ENCODE data around the gene GALNT9.

The GALNT9 gene

DNA sequence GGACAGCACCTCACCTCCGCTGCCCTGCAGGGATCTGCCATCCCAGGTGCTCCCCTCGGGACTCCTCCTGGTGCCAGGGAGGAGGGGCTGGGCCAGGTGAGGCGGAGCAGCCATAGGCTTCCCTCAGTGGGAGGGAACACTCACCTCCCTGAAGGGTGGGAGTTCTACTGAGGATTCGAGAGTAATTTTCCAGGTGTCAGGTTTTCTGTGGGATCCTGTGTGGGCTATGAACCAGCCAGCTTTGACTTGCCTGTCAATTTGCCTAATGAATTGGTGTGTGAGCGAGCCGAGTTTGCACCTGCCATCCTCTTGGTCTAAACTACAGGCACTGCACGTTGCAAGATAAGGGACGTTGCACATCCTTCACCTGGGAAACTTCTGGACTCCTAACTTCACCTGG lies 134.8 kb downstream of the GALNT9 start:
- DNase-seq (ENCODE audit: extremely low spot score, insufficient read length, low read depth) (no peak), FAIRE-seq (no peak)

- FAIRE-seq (no peak), DNase-seq (ENCODE audit: extremely low spot score, insufficient read length, low read depth) (no peak)
Observed at GRCh38 chr12:132194056-132194455, 135.3 kb downstream of the GALNT9 start.

DNA sequence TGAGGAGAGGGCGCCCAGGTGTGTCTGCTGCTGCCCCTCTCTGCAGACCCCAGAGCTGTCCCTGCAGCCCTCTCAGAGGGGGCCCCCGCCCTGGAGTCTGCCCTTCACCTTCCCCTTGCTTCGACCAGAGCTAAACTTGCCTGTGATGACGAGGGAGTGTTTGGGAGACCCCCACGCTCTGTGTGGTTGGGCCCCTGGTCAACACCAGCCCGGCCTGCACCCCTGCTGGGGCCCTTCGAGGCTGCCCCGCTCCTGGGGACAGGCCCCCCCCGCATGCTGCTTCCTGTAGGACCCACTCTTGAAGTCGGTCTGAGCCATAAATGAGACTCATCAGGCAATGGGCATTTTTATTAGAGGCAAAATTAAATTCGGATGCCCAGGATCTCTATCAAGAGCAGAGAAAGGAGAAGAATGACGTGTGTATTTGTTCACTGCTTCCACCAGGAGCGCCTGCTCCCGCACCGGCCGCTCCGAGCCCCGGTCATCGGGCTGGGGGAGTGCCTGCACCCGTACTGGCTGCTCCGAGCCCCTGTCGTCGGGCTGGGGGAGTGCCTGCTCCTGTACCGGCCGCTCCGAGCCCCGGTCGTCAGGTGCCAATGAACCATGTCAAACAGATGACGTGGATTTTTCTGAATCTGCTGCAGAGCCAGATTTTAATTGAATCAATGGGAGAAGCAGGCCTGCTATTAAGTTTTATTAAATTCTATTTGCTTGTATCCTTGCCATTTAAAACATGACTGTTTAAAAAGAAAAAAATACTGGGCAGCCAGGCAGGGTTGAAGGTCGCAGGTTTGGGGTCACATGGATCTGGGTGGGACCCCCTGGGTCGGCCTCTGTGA lies 137.5 kb downstream of the GALNT9 start:
- no peak for DNase-seq (ENCODE audit: extremely low spot score, insufficient read length, low read depth)
- FAIRE-seq, result no peak

DNA sequence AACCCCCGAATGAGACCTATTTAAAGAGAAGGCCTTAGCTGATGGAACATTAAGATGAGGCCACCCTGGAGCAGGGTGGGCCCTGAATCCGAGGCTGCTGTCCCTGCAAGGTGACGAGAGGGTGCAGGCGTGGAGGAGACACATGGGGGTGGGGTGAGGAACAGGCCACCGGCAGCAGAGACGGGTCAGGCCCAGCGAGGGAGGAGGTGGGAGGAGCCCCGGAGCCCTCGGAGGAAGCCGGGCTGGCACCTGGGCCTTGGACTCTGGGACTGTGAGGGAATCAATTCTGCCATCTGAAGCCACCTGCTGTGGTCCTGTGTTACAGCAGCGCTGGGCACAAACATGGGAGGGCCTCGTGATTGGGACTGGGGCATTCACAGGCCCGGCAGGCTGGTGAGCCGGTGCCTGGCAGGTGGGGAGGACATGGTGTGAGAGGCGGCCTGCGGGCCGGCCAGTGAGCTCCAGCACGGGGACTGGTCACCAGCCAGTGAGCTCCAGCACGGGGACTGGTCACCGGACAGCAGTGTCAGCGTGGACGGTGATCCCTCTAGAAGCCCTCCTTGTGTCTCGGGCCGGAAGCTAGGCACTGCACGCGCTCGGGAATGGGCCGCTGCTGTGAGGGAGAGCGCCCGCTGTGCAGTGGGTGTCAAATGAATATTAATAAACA lies 138.4 kb downstream of the GALNT9 start:
- FAIRE-seq (no peak), DNase-seq (ENCODE audit: extremely low spot score, insufficient read length, low read depth) (no peak)

DNA sequence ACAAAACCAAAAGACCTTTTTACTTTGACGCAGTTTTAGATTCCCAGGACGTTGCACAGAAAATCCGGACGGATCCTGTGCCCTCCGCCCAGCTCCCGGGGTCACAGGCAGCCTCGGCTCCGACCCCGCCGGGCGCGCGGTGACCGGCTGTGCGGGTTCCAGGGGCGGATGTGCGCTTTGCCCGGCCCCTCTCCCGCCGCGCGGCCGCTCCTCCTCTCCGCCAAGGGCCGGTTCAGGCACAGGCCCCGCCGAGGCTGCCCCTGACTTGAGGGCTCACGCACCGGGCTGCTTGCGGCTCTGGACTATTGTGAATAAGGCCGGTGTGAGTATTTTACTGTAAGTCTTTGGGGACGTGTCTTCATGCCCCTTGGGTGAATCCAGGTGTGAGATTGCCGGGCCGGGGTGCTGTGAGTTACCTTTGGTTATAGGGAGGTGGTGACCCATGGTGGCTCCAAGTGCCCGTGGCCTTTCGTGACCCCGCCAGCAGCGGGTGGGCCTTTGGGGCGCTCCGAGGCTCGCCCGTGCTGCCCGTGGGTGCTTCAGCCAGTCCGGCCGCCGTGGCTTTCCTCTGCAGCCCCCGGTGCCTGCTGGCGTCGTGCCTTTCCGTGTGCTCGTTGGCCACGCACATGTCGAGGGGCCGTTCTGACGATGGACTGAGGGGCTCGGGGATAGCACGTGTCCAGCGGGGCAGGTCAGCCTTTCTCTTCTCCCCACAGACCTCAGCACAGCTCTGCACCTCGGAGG lies 139.2 kb downstream of the GALNT9 start:
- FAIRE-seq (no peak), DNase-seq (ENCODE audit: extremely low spot score, insufficient read length, low read depth) (no peak)

DNA sequence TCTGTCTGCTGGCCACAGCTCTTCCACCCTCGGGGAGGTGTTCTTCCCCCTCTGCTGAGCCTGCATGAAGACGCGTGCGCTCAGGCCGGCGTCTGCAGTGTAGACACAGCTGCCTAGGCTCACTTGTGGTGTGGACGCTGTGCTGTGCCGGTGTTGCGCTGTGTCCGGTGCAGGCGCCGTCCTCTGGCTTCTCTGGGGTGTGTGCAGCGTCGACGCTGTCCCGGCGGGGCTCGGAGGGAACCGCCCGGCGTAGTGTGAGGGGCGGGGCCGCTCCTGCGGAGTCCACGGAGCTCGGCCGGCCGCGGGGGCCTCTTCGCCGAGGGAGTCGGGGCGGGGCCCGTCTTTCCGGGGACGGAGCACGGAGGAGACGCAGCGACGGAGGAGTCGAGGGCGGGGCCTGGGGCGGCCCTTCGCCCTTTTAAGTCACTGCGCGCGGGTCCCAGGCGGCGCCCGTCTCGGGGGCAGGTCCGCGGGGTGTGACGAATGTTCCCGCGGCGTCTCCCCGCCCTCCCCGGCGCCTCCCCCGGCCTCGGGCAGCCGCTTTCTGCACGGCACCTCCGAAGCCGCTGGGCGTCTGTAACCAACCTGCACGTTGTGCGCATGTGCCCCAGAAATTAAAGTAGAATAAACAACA lies 139.9 kb downstream of the GALNT9 start:
- DNase-seq (ENCODE audit: extremely low spot score, insufficient read length, low read depth), result peak; percentile 92
- FAIRE-seq, result peak; percentile 90

GRCh38 chr12:132188916-132189325 lies 140.5 kb downstream of the GALNT9 start:
- no peak for DNase-seq (ENCODE audit: extremely low spot score, insufficient read length, low read depth)
- no peak for FAIRE-seq

DNA sequence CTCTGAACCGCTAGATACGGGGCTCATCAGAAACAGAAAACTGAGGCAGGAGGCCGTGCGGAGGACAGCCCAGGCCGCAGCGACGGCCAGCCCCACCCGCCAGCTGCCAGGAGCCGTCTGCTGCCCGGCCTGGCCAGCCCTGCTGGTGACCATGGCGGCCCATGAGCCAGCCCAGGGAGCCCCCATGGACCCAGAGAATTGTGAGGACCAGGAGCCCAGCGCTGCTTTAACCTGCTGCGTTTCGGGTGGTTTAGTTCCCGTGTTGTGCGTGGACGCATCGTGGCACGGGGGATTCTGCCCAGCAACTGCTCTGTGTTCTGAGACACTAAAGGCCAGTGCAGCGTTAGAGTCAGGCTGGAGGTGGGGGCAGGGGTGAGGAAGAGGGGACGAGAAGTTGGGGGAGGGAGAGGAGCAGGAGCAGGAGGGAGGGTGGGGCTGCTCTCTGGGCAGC lies 140.9 kb downstream of the GALNT9 start:
- no peak for FAIRE-seq
- DNase-seq (ENCODE audit: extremely low spot score, insufficient read length, low read depth), result no peak

DNA sequence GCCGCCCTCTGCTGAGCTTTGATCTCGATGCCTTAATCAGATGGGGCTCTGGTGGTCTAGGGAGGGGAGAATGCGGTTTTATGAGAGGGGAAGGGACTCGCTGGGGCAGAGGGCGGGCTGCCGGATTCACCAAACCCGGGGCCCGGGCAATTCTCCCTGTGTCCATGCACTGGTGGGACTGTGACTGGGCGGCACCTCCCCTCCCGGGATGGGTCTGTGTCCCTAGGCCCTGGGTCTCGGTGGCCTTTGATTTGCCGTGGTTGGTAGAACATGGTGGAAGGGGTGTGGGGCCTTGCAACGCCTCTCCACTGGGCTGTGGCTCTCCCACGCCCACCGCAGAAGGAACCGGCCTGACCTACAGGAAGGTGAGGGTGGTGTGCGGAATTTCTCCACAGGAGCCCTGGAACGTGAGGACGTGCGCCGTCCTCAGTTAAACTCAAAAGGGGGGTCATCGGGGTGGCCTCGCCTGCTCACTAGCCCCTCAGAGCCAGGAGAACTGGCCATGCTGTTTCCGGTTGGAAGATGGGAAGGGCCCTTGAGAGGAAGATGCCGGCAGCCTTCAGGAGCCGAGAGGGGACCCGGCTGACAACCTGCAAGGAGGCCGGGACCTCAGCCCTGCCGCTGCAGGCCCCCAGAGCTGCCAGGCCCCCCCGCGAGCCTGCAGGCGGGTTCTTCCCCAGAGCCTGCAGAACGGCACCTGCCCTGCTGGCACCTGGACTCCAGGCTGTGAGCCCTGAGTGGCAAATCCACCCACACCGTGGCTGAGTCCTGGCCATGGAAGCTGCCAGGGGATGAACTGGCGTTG lies 141.5 kb downstream of the GALNT9 start:
- DNase-seq (ENCODE audit: extremely low spot score, insufficient read length, low read depth), result no peak
- FAIRE-seq, result no peak

DNA sequence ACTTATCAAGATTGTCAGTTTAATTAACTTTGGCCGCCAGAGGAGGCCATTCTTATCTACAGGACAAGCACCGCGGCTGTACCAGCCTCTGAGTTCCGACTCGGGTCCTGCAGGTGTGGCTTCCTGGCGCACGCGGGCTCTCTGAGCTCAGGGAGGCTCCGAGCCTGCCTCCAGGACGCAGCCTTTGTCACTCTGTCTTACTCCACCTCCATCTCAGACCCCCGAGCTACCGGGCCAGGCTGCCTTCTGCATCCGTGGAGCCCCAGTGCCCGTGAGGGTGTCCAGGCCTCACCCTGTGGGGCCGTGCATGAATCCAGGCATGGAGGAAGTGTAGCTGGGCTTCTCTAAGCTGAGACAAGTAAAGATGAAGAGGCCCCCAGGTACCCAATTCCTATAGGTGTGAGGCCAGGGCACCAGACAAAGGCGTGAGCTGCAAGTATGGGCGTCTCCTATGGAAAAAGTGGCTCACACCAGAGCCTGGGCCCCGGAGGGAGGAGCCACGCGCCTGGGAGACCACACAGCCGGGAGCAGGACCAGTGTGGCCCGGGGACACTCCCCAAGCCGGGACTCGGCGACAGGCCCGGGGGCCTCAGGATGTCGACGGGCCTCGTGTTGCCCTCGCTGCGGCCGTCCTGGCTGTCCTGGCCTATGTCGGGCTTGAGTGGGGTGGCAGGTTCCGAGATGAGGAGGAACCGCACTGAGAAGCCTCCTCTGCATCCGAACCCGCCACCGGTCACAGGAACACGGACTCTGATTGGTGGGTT lies 142.3 kb downstream of the GALNT9 start:
- no peak for DNase-seq (ENCODE audit: extremely low spot score, insufficient read length, low read depth)
- FAIRE-seq, result no peak

GRCh38 chr12:132186208-132186856 lies 143.1 kb downstream of the GALNT9 start:
- FAIRE-seq, result no peak
- no peak for DNase-seq (ENCODE audit: extremely low spot score, insufficient read length, low read depth)

GRCh38 chr12:132185705-132186104 lies 143.7 kb downstream of the GALNT9 start:
- FAIRE-seq, result no peak
- DNase-seq (ENCODE audit: extremely low spot score, insufficient read length, low read depth), result no peak

DNA sequence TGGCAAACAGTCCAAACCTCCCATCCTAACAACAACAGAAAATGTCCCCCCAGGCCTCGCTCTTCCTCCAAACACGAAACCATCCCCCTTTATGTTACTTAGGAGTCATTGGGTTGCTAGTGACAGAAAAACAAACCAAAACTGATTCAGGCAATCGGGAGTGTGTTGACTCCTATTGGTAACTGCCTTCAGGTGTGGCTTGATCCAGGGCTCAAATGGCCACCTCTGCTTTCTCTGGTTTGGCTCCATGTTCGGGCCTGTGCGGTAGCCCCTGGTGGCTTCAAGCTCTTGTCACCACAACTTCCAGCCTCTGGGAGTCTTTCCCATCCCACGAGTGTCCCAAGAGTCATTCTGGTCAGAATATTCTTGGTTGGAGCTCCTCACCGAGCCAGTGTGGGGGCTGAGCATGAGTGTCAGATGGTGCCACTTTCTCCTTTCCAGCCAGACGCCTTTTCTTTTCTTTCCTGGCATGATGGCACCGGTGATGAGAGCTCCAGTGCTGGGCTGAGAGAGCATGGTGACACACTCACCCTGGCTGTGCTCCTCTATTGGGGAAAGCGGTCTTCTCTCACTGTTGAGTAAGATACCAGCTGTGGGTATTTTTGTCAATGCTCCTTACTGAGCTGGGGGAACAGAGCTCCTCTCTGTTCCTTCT lies 146.6 kb downstream of the GALNT9 start:
- DNase-seq (ENCODE audit: extremely low spot score, insufficient read length, low read depth) (no peak), FAIRE-seq (no peak)

DNA sequence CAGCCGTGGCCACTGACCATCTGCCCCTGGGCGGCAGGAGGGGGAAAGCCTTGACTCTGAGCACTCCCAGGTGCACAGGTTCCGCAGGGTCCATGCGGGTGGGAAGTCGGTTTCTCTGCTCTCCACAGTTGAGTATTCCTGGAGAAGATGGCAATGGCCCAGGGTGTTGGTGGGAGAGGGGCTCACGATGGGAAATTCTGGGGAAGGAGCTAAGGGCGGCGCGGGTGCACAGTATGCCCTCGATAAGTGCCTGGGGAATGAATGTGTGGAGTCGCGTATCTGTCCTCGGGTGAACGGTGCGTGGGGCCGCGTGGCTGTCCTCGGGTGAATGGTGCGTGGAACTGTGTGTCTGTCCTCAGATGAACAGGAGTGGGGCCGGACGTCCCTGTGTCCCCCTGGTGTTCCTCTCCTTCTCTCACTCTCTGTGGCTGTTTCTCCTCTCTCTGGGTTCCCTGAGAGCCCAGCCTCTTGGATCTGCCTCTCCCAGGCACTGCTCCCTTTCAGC lies 147.1 kb downstream of the GALNT9 start:
- no peak for FAIRE-seq
- DNase-seq (ENCODE audit: extremely low spot score, insufficient read length, low read depth), result no peak

- no peak for FAIRE-seq
- no peak for DNase-seq (ENCODE audit: extremely low spot score, insufficient read length, low read depth)
Observed at GRCh38 chr12:132181570-132182200, 147.7 kb downstream of the GALNT9 start.

DNA sequence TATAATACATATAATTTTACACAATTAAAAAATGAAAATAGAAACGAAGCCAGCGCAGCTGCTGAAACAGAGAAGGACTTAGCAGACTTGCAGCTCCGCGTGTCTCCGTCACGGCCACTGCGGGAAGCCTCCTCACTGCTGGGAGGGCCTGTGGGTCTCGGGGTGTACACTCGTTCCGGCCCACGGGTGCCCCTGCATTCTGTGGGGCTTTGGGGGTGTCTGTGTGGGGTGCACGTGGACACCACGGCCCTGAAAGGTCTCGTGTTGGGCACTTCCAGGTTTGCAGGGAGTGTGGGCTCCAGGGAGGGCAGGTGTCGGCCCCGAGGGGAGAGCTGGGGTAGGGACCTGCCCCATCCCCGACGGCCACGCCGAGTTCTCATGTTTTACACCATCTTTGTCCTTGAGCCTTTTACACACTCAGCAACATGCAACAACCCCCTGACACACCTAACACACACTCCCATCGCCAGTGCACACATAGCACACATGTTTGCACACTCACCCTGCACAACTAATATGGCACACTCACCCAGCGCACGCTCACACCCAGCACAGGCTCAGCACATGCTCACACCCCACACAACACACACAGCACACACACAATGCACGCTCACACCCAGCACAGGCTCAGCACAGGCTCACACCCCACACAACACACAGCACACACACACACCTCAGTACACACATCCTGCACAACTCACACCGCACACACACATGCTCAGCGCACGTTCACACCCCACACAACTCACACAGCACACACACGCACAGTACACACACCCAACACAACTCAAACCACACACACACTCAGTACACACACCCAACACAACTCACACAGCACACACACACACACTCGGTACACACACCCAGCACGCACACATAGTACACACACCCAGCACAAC lies 148.5 kb downstream of the GALNT9 start:
- no peak for DNase-seq (ENCODE audit: extremely low spot score, insufficient read length, low read depth)
- no peak for FAIRE-seq
